ENCODE data around the gene TBC1D32.

DNA sequence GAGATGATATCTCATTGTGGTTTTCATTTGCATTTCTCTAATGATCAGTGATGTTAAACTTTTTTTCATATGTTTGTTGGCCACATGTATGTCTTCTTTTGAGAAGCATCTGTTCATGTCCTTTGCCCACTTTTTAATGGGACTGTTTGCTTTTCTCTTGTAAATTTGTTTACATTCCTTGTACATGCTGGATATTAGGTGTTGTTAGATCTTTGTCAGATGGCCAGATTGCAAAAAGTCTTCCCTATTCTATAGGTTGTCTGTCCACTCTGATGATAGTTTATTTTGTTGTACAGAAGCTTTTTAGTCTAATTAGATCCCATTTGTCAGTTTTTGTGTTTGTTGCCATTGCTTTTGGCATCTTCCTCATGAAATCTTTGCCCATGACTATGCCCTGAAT lies 172.4 kb downstream of the TBC1D32 start:
- no peak for TF ChIP-seq CTCF (IDR thresholded peaks at IDR 0.05; ENCODE audit: low read length)
- no peak for TF ChIP-seq EZH2 (IDR thresholded peaks at IDR 0.05; ENCODE audit: borderline replicate concordance, low read length)

Measured in OCI-LY1 (cell line).